CD4-positive, alpha-beta T cell treated with Interleukin-4 for 4 hours (primary cell): ENCODE results near the gene NCOA3.
A peak's percentile ranks its signal among the peaks of the same experiment; 100 is the strongest.
"Not testable (repeated sequence)": the region's sequence is repeated elsewhere in the genome, so short reads cannot be mapped to it uniquely, and the experiment has no call there.

ENCODE experiments used
- DNase-seq: peaks from one replicate; pipeline ENCODE4 v3.0.0-alpha.2; 2020

NCOA3 gene

GRCh38 chr20:47501482-47502270 is at the start of gene NCOA3:
Gene NCOA3 (plus strand): TSS chr20:47501887. CDS start chr20:47622248, 120,361 bp downstream.
- peak; percentile 92 for DNase-seq

DNA sequence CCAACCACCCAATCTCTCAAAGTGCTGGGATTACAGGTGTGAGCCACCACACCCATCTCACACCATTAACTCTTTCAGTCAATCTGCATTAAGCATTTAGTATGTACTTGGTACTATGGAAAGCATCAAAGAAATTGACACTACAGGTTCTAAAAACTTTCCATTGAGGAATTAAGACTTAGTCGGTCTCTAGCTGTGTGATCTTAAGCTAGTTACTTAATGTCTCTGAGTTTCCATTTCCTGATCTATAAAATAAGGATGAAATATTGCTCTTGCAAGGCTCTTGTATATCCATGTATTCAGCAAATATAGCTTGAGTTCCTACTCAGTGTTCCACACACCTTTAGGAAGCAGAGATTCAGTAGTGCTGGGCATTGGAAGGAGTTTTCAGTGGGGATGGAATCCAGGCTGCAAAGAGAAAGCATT is 48.9 kb upstream of the NCOA3 start:
- DNase-seq = no peak

DNA sequence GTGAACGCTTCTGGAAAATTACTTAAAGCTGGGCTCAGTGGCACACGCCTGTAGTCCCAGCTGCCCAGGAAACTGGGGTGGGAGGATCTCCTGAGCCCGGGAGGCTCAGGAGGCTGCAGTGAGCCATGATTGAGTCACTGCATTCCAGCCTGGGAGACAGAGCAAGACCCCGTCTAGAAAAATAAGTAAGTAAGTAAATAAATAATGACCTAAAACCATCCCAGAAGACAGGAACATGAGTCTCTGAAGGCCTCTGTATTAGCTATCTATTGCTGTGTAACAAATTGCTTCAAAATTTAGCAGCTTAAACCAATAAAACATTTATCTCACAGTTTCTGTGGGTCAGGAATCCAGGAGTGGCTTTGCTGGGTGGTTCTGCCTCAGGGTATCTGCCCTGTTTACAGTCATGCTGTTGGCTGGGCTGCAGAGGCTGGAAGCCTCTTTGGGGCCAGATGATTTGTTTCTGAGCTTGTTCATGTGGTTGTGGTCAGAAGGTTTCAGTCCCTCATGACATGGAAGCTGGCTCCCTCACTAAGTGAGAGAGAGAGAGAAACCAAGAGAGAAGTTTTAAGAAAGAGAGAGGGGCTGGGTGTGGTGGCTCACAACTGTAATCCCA is 48.4 kb upstream of the NCOA3 start:
- no peak for DNase-seq

GRCh38 chr20:47454298-47455132 is 47.2 kb upstream of the NCOA3 start:
- no peak for DNase-seq

DNA sequence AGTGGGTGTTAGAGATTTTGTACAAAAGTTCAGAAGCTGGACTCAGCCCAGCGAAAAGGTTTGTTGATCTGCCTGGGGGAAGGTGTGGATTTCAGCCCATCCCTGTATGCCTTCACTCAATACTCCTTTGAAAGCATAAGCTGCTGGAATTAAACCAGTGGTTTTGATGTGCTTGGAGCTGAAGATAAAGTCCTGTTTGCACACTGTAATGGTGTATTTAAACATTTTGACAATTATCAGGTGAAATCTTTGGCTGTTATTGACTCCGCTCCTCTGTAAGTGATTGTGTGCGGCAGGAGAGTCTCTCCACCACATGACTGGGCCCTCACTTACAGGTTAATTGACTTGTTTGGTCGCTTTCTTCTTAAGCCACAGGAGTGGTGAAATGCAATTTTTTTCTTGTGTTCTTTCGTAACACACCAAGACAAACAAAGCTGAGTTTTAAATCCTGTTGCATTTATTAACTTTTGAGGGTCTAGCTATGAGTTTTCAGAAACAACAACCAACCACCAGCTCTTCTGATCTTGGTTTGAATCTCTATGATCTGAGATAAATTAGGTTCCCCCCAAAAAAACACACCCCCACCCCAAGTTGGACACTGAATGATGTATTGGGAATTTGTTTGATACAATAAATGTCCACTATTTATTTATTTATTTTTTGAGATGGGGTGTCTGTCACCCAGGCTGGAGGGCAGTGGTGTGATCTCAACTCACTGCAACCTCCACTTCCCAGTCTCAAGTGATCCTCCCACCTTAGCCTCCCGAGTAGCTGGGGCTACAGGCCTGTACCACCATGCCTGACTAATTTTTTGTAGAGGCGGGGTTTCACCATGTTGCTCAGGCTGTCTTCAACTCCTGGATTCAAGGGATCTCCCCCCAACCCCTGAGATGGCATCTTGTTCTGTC is 46.3 kb upstream of the NCOA3 start:
- DNase-seq = no peak

DNA sequence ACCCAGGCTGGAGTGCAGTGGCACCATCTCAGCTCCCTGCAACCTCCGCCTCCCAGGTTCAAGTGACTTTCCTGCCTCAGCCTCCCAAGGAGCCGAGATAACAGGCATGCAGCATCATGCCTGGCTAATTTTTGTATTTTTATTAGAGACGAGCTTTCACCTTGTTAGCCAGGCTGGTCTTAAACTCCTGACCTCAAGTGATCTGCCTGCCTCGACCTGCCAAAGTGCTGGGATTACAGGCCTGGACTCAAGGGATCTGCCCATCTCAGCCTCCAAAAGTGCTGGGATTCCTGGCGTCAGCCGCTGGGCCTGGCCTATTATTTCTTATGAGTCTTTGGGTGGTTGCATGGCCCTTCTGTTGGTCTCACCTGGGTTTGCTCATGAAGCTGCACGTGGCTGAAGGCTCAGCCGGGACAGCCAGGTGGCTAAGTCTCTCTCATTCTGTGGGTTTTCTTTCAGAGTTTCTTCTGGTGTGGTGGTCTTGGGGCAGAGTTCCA is 45.6 kb upstream of the NCOA3 start:
- no peak for DNase-seq

DNA sequence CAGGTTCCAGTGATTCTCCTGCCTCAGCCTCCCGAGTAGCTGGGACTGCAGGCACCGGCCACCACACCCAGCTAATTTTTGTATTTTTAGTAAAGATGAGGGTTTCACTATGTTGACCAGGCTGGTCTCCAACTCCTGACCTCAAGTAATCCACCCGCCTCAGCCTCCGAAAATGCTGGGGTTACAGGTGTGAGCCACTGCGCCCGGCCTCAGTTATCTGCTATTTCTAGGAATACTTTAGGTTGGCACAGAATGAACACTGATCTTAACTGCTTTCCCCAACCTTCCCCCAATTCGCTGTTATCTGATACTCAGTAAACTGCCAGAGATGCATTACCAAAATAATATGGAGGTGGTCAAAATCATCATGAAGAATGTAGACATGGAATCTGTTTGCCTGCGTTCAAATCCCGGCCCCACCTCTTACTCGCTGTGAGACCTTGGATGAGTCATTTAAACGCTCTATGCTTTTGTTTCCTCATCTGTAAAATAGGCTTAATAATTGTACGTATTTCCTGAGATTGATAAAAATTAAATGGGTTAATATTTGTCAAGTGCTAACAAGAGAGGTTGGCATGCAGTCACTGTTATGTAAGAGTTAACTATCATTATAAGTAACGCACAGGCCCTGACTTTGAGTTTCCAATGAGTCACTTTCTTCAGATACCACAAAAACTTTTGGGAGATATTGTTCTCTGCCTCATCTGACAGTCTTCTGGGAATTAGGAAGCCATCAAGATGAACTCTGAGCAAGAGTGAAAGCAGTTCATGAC is 44.5 kb upstream of the NCOA3 start:
- DNase-seq = no peak

GRCh38 chr20:47458280-47459050 is 43.2 kb upstream of the NCOA3 start:
- not testable (repeated sequence) for DNase-seq

DNA sequence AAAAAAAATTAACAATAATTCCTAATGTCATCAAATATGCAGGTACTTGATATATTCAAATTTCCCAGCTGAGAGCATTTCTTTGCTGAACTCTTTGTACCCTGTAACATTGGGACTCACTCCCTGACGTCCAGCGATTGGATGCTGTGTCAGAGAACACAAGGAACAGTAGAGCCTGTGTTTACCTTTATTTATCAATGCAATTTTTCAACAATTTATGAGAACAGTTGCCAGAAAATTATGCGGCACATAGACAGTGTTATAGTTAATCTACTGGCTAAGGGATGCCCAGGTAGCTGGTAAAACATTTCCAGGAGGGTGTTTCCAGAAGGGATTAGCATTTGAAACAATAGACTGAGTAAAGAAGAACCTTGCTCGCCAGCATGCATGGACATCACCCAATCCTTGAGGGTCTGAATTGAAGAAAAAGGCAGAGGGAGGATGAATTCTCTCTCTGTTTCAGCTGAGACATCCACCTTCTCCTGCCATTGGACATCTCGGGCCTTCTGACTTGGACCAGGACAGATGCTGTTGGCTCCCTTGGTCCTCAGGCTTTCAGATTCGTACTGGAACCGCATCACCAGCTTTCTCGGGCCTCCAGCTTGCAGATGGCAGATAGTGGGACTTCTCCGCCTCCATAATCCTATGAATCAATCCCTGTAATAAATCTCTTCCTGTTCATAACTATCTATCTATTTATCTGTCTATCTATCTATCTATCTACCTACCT is 42.2 kb upstream of the NCOA3 start:
- DNase-seq = no peak

DNA sequence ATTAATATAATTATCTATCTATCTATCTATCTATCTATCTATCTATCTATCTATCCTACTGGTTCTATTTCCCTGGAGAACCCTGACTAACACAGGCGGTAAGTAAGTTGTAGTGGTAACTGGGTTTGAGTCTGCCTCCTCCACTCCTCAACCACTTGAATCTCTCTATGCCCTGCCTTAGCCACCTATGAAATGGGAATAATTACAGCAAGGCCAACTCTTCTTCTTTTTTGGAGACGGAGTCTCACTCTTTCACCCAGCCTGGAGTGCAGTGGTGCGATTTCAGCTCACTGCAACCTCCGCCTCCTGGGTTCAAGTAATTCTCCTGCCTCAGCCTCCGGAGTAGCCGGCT is 41.0 kb upstream of the NCOA3 start:
- not testable (repeated sequence) for DNase-seq

DNA sequence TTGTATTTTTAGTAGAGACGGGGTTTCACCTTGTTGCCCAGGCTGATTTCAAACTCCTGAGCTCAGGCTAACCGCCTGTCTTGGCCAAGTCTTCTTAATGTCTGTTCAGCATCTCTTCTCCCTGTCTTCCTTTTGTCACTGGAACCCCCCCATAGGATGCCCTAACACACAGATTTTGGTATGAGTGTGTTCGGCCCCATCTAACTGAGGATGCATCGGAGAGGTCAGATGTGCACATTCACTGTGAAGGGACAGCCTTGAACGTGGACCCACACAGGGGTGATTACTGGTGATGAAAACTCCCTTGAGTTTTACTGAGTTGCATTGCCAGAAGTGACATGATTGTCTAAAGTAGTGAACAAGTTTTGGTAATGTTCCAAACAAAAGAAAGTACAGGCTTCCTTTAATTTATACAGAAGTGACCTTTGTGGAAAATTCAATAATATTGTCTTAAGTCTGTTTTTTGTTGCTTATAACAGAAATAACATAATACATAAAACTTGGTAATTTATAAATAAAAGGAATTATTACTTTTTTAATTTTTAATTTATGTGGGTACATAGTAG is 40.5 kb upstream of the NCOA3 start:
- DNase-seq = no peak

- not testable (repeated sequence) for DNase-seq
These were observed 39.8 kb upstream of the NCOA3 start for GRCh38 chr20:47461906-47462305.

- DNase-seq = no peak
These were observed 37.1 kb upstream of the NCOA3 start for GRCh38 chr20:47464380-47465101.

GRCh38 chr20:47465335-47466090 is 36.2 kb upstream of the NCOA3 start:
- no peak for DNase-seq

DNA sequence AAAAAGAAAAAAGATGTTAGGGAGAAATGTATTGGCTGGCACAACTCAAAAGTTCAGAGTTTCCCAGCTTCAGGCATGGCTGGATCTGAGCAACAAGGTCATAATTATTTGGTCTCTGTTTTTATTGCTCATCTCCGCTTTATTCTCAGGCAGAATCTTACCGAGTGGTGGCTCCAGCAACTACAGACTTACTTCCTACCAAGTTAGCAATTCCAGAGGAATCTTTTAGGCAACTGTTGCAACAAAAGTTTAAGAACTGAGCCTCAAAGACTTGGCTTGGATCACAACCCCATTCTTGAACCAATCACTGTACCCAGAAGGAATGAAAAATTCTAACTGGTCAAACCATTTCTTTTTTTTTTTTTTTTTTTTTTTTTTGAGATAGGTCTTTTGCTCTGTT is 35.5 kb upstream of the NCOA3 start:
- DNase-seq = no peak

DNA sequence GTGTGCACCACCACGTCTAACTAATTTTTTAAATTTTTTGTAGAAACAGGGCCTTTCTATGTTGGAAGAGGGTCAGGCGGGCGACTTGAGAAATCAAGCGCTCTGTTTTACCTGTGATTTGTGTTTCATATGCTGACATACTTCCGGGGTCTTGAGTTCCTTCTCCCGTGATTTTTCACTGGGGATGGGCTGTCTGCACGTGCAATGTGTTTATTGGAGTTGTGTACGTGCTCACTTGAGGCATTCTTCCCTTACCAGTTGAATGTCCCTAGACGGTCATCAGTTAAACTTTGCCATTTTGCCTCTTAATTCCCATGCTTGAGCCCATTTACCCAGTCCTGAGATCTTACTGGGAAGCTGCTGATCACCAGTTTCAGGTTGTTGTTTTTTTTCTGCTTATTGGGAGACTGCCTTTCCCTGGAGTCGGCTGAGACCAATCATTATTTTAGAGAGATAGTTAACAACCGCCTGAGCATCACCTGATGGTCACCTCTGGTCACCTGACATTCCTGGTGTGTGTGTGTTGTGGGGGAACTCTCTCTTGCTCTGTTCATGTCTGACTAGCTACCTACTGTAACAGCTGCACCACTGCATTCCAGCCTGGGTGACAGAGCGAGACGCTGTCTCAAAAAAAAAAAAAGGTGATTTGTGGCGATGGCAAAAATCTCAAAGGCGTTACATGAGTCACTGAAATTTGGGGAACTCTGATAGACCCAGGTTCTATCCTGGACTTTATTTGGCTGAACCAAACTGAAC is 34.8 kb upstream of the NCOA3 start:
- no peak for DNase-seq

- DNase-seq = no peak
These were observed 33.2 kb upstream of the NCOA3 start for GRCh38 chr20:47468290-47469050.
